A549 (cell line): ENCODE results near the gene NELFCD. TPM values are rescaled to one million over a fixed set of nuclear protein-coding genes. Genes with fewer than 3 reads are reported as not detected.

Source experiments
- ATAC-seq, 2 experiments: fragments of 200-7000 bp in 1 of 2; fragments of >200 bp in 1 of 2; cut with Nextera tagmentation in 1 of 2; cut with Tn5 transposase in 1 of 2; 3 replicates each; pipeline versions ENCODE4 v1.8.0 to v1.9.1; 2018 to 2020; ENCODE audit warnings: mild to moderate bottlenecking in 1 of 2, moderate library complexity in 1 of 2
- CTCF ChIA-PET: fragments of 300-600 bp; sonication (Branson Sonifier 250); formaldehyde crosslinking; extraction: SDS; loops from one replicate; lab custom pipeline; 2021; ENCODE audit warnings: antibody characterized with exemption, inconsistent platforms; lab: Yijun Ruan, JAX
- POLR2A ChIA-PET: fragments of 350-600 bp; formaldehyde crosslinking; extraction: SDS; loops from one replicate; lab custom pipeline; 2021; ENCODE audit warnings: antibody characterized with exemption, inconsistent platforms; lab: Yijun Ruan, JAX
- DNase-seq, 2 experiments: peaks; one replicate each; pipeline versions ENCODE4 v3.0.0 to v3.0.0-alpha.2; 2011 to 2016; ENCODE audit warnings: low read depth in 1 of 2, low spot score in 1 of 2
- FAIRE-seq: peaks from 2 replicates; lab custom pipeline; 2011; peaks lifted over from hg19 to GRCh38; lab: Jason Lieb, UNC
- H3K27ac ChIP-seq, 2 experiments: fragments of >200 bp; sonication (Bioruptor Twin); formaldehyde crosslinking; 3 replicates each; pipeline ENCODE4 v1.5.1; 2016 to 2017
- H3K4me1 ChIP-seq: fragments of >200 bp; sonication (Bioruptor Twin); formaldehyde crosslinking; 3 replicates; pipeline ENCODE4 v1.6.1; 2016
- H3K4me2 ChIP-seq: fragments of >200 bp; sonication (Bioruptor Twin); formaldehyde crosslinking; 3 replicates; pipeline ENCODE4 v1.6.1; 2016
- H3K4me3 ChIP-seq: fragments of >200 bp; sonication (Bioruptor Twin); formaldehyde crosslinking; 3 replicates; pipeline ENCODE4 v1.5.1; 2016
- H3K9me3 ChIP-seq: fragments of >200 bp; sonication (Bioruptor Twin); formaldehyde crosslinking; 3 replicates; pipeline ENCODE4 v1.6.1; 2016
- BCL3 ChIP-seq: fragments of >200 bp; sonication (Bioruptor Twin); formaldehyde crosslinking; IDR thresholded peaks from 3 replicates; pipeline ENCODE4 v1.6.1; 2016
- CBX2 ChIP-seq: fragments of 200-600 bp; sonication (generic); IDR thresholded peaks from 2 replicates; pipeline ENCODE4 v1.6.1; 2016; ENCODE audit warnings: low read depth, mild to moderate bottlenecking, borderline replicate concordance
- CBX8 ChIP-seq: fragments of 200-600 bp; sonication (generic); IDR thresholded peaks from 2 replicates; pipeline ENCODE4 v1.6.1; 2016
- CHD2 ChIP-seq: fragments of 150-350 bp; IDR thresholded peaks from 2 replicates; pipeline ENCODE4 v1.6.1; 2014; ENCODE audit warnings: low read length; ENCODE audit not compliant: partially characterized antibody
- CTCF ChIP-seq: fragments of >200 bp; sonication (Bioruptor Twin); formaldehyde crosslinking; IDR thresholded peaks from 3 replicates; pipeline ENCODE4 v1.5.1; 2016
- E2F6 ChIP-seq: IDR thresholded peaks from 2 replicates; pipeline ENCODE4 v1.6.1; 2012; ENCODE audit warnings: low read depth, borderline replicate concordance
- EHF ChIP-seq: fragments of 250-450 bp; sonication (Bioruptor Pico); IDR thresholded peaks from 2 replicates; pipeline ENCODE4 v1.5.0; 2020; ENCODE audit warnings: mild to moderate bottlenecking
- FOSB ChIP-seq: fragments of 250-450 bp; sonication (Bioruptor Pico); IDR thresholded peaks from 2 replicates; pipeline ENCODE4 v1.5.0; 2020; ENCODE audit warnings: mild to moderate bottlenecking, moderate library complexity
- HES2 ChIP-seq: fragments of >200 bp; sonication (Bioruptor Twin); formaldehyde crosslinking; IDR thresholded peaks from 2 replicates; pipeline ENCODE4 v1.6.1; 2016
- HOXA7 ChIP-seq: fragments of 250-450 bp; sonication (Bioruptor Pico); IDR thresholded peaks from 2 replicates; pipeline ENCODE4 v1.5.0; 2020; ENCODE audit warnings: mild to moderate bottlenecking, moderate library complexity
- KDM5A ChIP-seq: fragments of 200-600 bp; sonication (generic); IDR thresholded peaks from 2 replicates; pipeline ENCODE4 v1.6.1; 2016; ENCODE audit warnings: antibody characterized with exemption, mild to moderate bottlenecking
- MAFK ChIP-seq: fragments of 450-650 bp; IDR thresholded peaks from 2 replicates; pipeline ENCODE4 v1.6.1; 2014; ENCODE audit not compliant: partially characterized antibody
- MAX ChIP-seq: IDR thresholded peaks from 2 replicates; pipeline ENCODE4 v1.6.1; 2012
- MAZ ChIP-seq: fragments of 150-350 bp; IDR thresholded peaks from 2 replicates; pipeline ENCODE4 v1.6.1; 2014; ENCODE audit warnings: antibody characterized with exemption, low read depth, low read length, borderline replicate concordance
- MYC ChIP-seq: IDR thresholded peaks from 2 replicates; pipeline ENCODE4 v1.6.1; 2012; ENCODE audit warnings: mild to moderate bottlenecking, inconsistent platforms, low read length, improper control_type of control experiment, borderline replicate concordance
- NPAS2 ChIP-seq: fragments of 250-450 bp; sonication (Bioruptor Pico); IDR thresholded peaks from 2 replicates; pipeline ENCODE4 v1.8.0; 2022; ENCODE audit warnings: mild to moderate bottlenecking, moderate library complexity, borderline replicate concordance
- PBX3 ChIP-seq: IDR thresholded peaks from 2 replicates; pipeline ENCODE4 v1.6.1; 2012
- POLR2A ChIP-seq: IDR thresholded peaks from 2 replicates; pipeline ENCODE4 v1.6.1; 2012; ENCODE audit warnings: mild to moderate bottlenecking, low read length
- RARB ChIP-seq: fragments of 250-450 bp; sonication (Bioruptor Pico); IDR thresholded peaks from 2 replicates; pipeline ENCODE4 v1.8.0; 2021; ENCODE audit warnings: mild to moderate bottlenecking, moderate library complexity
- RCOR1 ChIP-seq: fragments of 150-350 bp; IDR thresholded peaks from 2 replicates; pipeline ENCODE4 v1.6.1; 2014; ENCODE audit warnings: antibody characterized with exemption, low read length, low read depth
- RFX5 ChIP-seq: fragments of 450-650 bp; IDR thresholded peaks from 2 replicates; pipeline ENCODE4 v1.7.1; 2014; ENCODE audit warnings: antibody characterized with exemption, mild to moderate bottlenecking, moderate library complexity
- TP53 ChIP-seq: fragments of 250-450 bp; sonication (Bioruptor Pico); IDR thresholded peaks from 2 replicates; pipeline ENCODE4 v1.5.0; 2021; ENCODE audit warnings: mild to moderate bottlenecking, moderate library complexity
- USF2 ChIP-seq: fragments of 450-650 bp; IDR thresholded peaks from 2 replicates; pipeline ENCODE4 v1.6.1; 2014; ENCODE audit warnings: antibody characterized with exemption
- ZNF302 ChIP-seq: fragments of 250-450 bp; sonication (Bioruptor Pico); IDR thresholded peaks from 2 replicates; pipeline ENCODE4 v1.9.0; 2021; ENCODE audit warnings: inconsistent platforms, mild to moderate bottlenecking, moderate library complexity
- WGBS: methylation state at CpG from one replicate; pipeline ENCODE4 v1.1.6; 2017; ENCODE audit errors: missing lambda C conversion rate; 5-methylcytosine and 5-hydroxymethylcytosine counted together
- polyA plus RNA-seq, 4 experiments: library from polyadenylated mRNA; depleted of rRNA in 3 of 4; stranded (reverse); fragments of >200 nt; fragmentation: RNase III in 1 of 4; extraction: RNeasy Plus Mini Kit Qiagen cat#74134 plus additional on column Dnase treatment in 1 of 4; gene quantifications; 2 replicates in 3 of 4; 3 replicates in 1 of 4; pipeline ENCODE4 v1.2.3, GENCODE V29; 2011 to 2017

The NELFCD gene
- polyA plus RNA-seq, 2 of the 4 experiments (the other 2 are of a cell fraction), result 58.8 to 74.0 TPM

GRCh38 chr20:59031564-59032022 is 50.5 kb downstream of the NELFCD start:
- H3K4me1 ChIP-seq, result peaks cover 37% of the 10 kb centered on the region
- no peak for ATAC-seq

GRCh38 chr20:59032023-59032712 is 51.1 kb downstream of the NELFCD start, which contains the start of gene ATP5F1E:
Gene ATP5F1E, minus strand, starts transcription at chr20:59032335. Its CDS starts 84 bp downstream, at chr20:59032251.
- ATAC-seq (peak; percentile 98 to 99), DNase-seq (peak; percentile 86 to 94), FAIRE-seq (no peak)
- WGBS, result 1% methylated on average over 33 of the region's 86 CpGs
- Histone ChIP-seq H3K4me1 (peaks cover 37% of the 10 kb centered on the region), H3K27ac (peak within 1 kb of the TSS; percentile 93 to 99), H3K4me2 (peak within 1 kb of the TSS; percentile 83), H3K4me3 (peak within 1 kb of the TSS; percentile 70), H3K9me3 (no peaks in the 10 kb centered on the region)
- ChIA-PET POLR2A (interaction anchor here (0.6 to 2.9 kb wide), 27 partner anchors 8 to 596 kb away, joined by 3 to 35 read pairs (median 3); partner anchors contain the start of genes NELFCD, PRELID3B and TUBB1), CTCF (interaction anchor here (0.6 to 2.6 kb wide), 9 partner anchors 8 to 519 kb away, joined by 3 to 5 read pairs (median 3); partner anchors contain the start of gene PRELID3B)
- TF ChIP-seq MAZ (no peak), CTCF (no peak), RCOR1 (no peak), TP53 (CRISPR knock-in tag) (peak; percentile 60; the same call in 1 of the 2 replicates), MAFK (no peak), HOXA7 (CRISPR knock-in tag) (no peak), EHF (peak; percentile 95), MYC (peak; percentile 48; the same call in 1 of the 2 replicates), NPAS2 (CRISPR knock-in tag) (no peak), RARB (CRISPR knock-in tag) (peak; percentile 72; the same call in 1 of the 2 replicates), RFX5 (0 out of 2 replicates have a peak, but pooled peaks have one; percentile 65), KDM5A (0 out of 2 replicates have a peak, but pooled peaks have one; percentile 29), HES2 (no peak), PBX3 (peak; percentile 88), USF2 (peak; percentile 1; the same call in 1 of the 2 replicates), MAX (peak; percentile 84), CBX2 (no peak), BCL3 (peak; percentile 88; the same call in 2 of the 3 replicates), CBX8 (no peak), POLR2A (peak; percentile 90), FOSB (no peak)

More at GRCh38 chr20:59031564-59032022, 50.5 kb downstream of the NELFCD start:
- FAIRE-seq, result no peak
- Histone ChIP-seq H3K4me2 (peak overlapping the region; percentile 83), H3K4me3 (peak overlapping the region; percentile 70), H3K27ac (peak overlapping the region; percentile 93 to 99), H3K9me3 (no peaks in the 10 kb centered on the region)
- 4% methylated on average over 10 of the region's 13 CpGs for WGBS
- ChIA-PET CTCF (interaction anchor here (0.6 to 1.5 kb wide), 5 partner anchors 10 to 518 kb away, joined by 3 to 5 read pairs (median 3); partner anchors contain the start of gene PRELID3B), POLR2A (interaction anchor here (0.9 to 2.9 kb wide), 8 partner anchors 11 to 191 kb away, joined by 3 to 35 read pairs (median 6); partner anchors contain the start of genes NELFCD, PRELID3B and TUBB1)
- no peak for DNase-seq
- TF ChIP-seq USF2 (peak; percentile 46), CHD2 (no peak), HES2 (no peak), E2F6 (peak; percentile 72; the same call in 1 of the 2 replicates), ZNF302 (CRISPR knock-in tag) (no peak)
